Muscle layer of duodenum (tissue), 2 donors: Measurements from ENCODE around the gene NIPSNAP3A.
"Not testable (repeated sequence)": the region's sequence is repeated elsewhere in the genome, so short reads cannot be mapped to it uniquely, and the experiment has no call there.

Experiments used
- H3K27ac ChIP-seq: one replicate; pipeline ENCODE4 v1.7.0; 2013; ENCODE audit warnings: mild to moderate bottlenecking, low read length
- H3K27me3 ChIP-seq: one replicate; pipeline ENCODE4 v1.7.0; 2013; ENCODE audit warnings: low read depth, mild to moderate bottlenecking, control low read depth, low read length
- H3K36me3 ChIP-seq, 2 donors: one replicate each; pipeline ENCODE4 v1.7.0; 2013; ENCODE audit warnings: low read length in 2 of 2, control low read depth in 1 of 2, mild to moderate bottlenecking in 1 of 2; ENCODE audit not compliant: insufficient read depth in 2 of 2, control insufficient read depth in 1 of 2
- H3K4me1 ChIP-seq, 2 donors: one replicate each; pipeline ENCODE4 v1.7.0; 2013; ENCODE audit warnings: low read length in 2 of 2, mild to moderate bottlenecking in 2 of 2, control low read depth in 1 of 2, moderate library complexity in 1 of 2; ENCODE audit not compliant: insufficient read depth in 2 of 2, control insufficient read depth in 1 of 2
- H3K4me3 ChIP-seq, 2 donors: one replicate each; pipeline ENCODE4 v1.7.0; 2013; ENCODE audit warnings: low read length in 2 of 2, low read depth in 1 of 2, mild to moderate bottlenecking in 1 of 2
- H3K9me3 ChIP-seq, 2 donors: one replicate each; pipeline ENCODE4 v1.7.0; 2013; ENCODE audit warnings: low read length in 2 of 2, control low read depth in 1 of 2, mild to moderate bottlenecking in 1 of 2; ENCODE audit not compliant: control insufficient read depth in 1 of 2
- donor health status: healthy.

Gene NIPSNAP3A

GRCh38 chr9:104747565-104748358 lies at the start of gene NIPSNAP3A:
Gene NIPSNAP3A, plus strand, starts transcription at chr9:104747683. Its CDS starts 110 bp downstream, at chr9:104747793.
- H3K27ac ChIP-seq = peak within 1 kb of the TSS; percentile 87
- no peaks in the 10 kb centered on the region for H3K27me3 ChIP-seq
- no peaks in the 10 kb centered on the region for H3K9me3 ChIP-seq
- peak within 1 kb of the TSS; percentile 86 to 96 for H3K4me3 ChIP-seq
- H3K36me3 ChIP-seq = peaks cover 9 to 11% of the 10 kb centered on the region in 2 donors
- peaks cover 5 to 14% of the 10 kb centered on the region in 2 donors for H3K4me1 ChIP-seq

- no peaks in the 10 kb centered on the region for H3K4me1 ChIP-seq
- H3K27me3 ChIP-seq = no peaks in the 10 kb centered on the region
- no peak overlapping the region for H3K4me3 ChIP-seq
- no peaks in the 10 kb centered on the region for H3K36me3 ChIP-seq
- no peak overlapping the region for H3K27ac ChIP-seq
- no peaks in the 10 kb centered on the region for H3K9me3 ChIP-seq
Measured at GRCh38 chr9:104700306-104700705, 47.2 kb upstream of the NIPSNAP3A start.

- not testable (repeated sequence) for H3K36me3 ChIP-seq, H3K27ac ChIP-seq, H3K4me3 ChIP-seq, H3K9me3 ChIP-seq, H3K27me3 ChIP-seq, H3K4me1 ChIP-seq
Measured at GRCh38 chr9:104708737-104709136, 38.7 kb upstream of the NIPSNAP3A start.

- no peaks in the 10 kb centered on the region for H3K27me3 ChIP-seq
- no peak overlapping the region for H3K4me3 ChIP-seq
- H3K4me1 ChIP-seq = no peaks in the 10 kb centered on the region
- H3K9me3 ChIP-seq = peaks cover 0 to 5% of the 10 kb centered on the region in 2 donors
- H3K27ac ChIP-seq = no peak overlapping the region
- H3K36me3 ChIP-seq = no peaks in the 10 kb centered on the region
Measured at GRCh38 chr9:104711604-104712003, 35.9 kb upstream of the NIPSNAP3A start.

- Histone ChIP-seq H3K27me3 (no peaks in the 10 kb centered on the region), H3K4me1 (no peaks in the 10 kb centered on the region), H3K4me3 (no peak overlapping the region), H3K9me3 (no peaks in the 10 kb centered on the region), H3K27ac (no peak overlapping the region), H3K36me3 (no peaks in the 10 kb centered on the region)
Measured at GRCh38 chr9:104725014-104725413, 22.5 kb upstream of the NIPSNAP3A start.

DNA sequence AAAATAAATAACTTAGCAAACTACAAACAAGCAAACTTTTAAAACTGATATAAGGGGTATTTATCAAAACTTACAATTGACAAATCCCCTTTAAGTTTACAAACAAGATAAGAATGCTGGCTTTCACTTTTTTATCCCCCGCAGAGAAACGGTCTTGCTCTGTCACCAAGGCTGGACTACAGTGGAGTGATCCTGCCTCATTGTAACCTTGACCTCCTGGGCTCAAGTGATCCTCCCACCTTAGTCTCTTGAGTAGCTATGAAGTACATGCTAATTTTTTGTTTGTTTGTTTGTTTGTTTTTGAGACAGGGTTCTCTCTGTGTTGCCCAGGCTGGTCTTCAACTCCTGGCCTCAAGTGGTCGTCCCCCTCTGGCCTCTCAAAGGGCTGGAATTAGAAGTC lies 9.0 kb upstream of the NIPSNAP3A start:
- Histone ChIP-seq H3K27me3 (no peaks in the 10 kb centered on the region), H3K4me1 (no peaks in the 10 kb centered on the region), H3K36me3 (no peaks in the 10 kb centered on the region), H3K9me3 (no peaks in the 10 kb centered on the region), H3K4me3 (no peak overlapping the region), H3K27ac (no peak overlapping the region)

DNA sequence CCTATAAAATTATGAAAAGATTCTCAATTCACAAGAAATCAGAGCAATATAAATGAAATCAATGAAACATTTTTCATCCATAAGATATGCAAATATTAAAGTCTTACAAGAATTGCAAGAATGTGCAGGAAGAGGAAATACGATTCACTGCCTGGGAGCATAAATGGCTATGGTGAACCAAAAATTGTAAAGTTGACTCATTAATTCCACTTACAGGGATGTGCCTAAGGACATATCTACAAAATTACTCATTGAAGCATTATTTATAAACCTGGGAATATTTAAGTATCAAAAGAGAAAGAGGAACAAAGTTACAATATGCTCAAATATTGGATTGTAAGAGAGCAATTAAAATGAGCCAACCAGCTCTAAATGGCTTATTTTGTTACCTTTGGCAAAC lies 6.9 kb upstream of the NIPSNAP3A start:
- no peak overlapping the region for H3K27ac ChIP-seq
- H3K27me3 ChIP-seq = no peaks in the 10 kb centered on the region
- H3K4me1 ChIP-seq = no peaks in the 10 kb centered on the region
- no peaks in the 10 kb centered on the region for H3K9me3 ChIP-seq
- H3K4me3 ChIP-seq = no peak overlapping the region
- H3K36me3 ChIP-seq = no peaks in the 10 kb centered on the region

- peaks cover under 1 to 7% of the 10 kb centered on the region in 2 donors for H3K4me1 ChIP-seq
- H3K27me3 ChIP-seq = no peaks in the 10 kb centered on the region
- H3K4me3 ChIP-seq = no peak overlapping the region
- H3K9me3 ChIP-seq = no peaks in the 10 kb centered on the region
- H3K36me3 ChIP-seq = no peaks in the 10 kb centered on the region
- no peak overlapping the region for H3K27ac ChIP-seq
Measured at GRCh38 chr9:104743376-104743985, 4.0 kb upstream of the NIPSNAP3A start.

- no peak overlapping the region for H3K4me3 ChIP-seq
- H3K27me3 ChIP-seq = no peaks in the 10 kb centered on the region
- peaks cover 5 to 14% of the 10 kb centered on the region in 2 donors for H3K4me1 ChIP-seq
- no peaks in the 10 kb centered on the region for H3K9me3 ChIP-seq
- no peak overlapping the region for H3K27ac ChIP-seq
- H3K36me3 ChIP-seq = no peaks in the 10 kb centered on the region
Measured at GRCh38 chr9:104745852-104746251, 1.6 kb upstream of the NIPSNAP3A start.

GRCh38 chr9:104746285-104746684 lies 1.2 kb upstream of the NIPSNAP3A start:
- no peak overlapping the region for H3K27ac ChIP-seq
- no peaks in the 10 kb centered on the region for H3K9me3 ChIP-seq
- H3K4me1 ChIP-seq = peaks cover 5 to 14% of the 10 kb centered on the region in 2 donors
- H3K4me3 ChIP-seq = no peak overlapping the region
- no peaks in the 10 kb centered on the region for H3K27me3 ChIP-seq
- no peaks in the 10 kb centered on the region for H3K36me3 ChIP-seq

DNA sequence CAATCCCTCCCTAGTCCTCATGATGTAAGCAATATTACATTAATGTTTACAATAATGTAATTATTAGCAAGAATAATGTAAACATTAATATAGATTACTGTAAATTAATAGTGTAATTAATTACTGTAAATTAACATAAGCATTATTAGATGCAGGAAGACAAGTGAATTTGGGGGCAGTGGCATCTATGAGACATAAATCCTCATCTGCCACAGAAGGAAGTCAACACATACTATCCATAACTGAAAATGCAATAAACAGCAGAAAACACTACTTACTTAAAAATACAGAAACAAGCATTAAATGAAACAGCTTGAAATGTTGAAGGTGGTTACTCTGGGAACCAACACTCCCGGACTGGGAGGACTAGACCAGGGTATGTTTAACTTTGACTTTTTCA lies 685 bp upstream of the NIPSNAP3A start:
- H3K9me3 ChIP-seq = no peaks in the 10 kb centered on the region
- peak overlapping the region; percentile 87 for H3K27ac ChIP-seq
- H3K27me3 ChIP-seq = no peaks in the 10 kb centered on the region
- peaks cover 5 to 14% of the 10 kb centered on the region in 2 donors for H3K4me1 ChIP-seq
- peak overlapping the region; percentile 86 to 96 for H3K4me3 ChIP-seq
- H3K36me3 ChIP-seq = peaks cover under 1 to 4% of the 10 kb centered on the region in 2 donors
